Measurements from ENCODE around the gene LMF1.
"Not testable (repeated sequence)": the region's sequence is repeated elsewhere in the genome, so short reads cannot be mapped to it uniquely, and the experiment has no call there.

Gene LMF1

DNA sequence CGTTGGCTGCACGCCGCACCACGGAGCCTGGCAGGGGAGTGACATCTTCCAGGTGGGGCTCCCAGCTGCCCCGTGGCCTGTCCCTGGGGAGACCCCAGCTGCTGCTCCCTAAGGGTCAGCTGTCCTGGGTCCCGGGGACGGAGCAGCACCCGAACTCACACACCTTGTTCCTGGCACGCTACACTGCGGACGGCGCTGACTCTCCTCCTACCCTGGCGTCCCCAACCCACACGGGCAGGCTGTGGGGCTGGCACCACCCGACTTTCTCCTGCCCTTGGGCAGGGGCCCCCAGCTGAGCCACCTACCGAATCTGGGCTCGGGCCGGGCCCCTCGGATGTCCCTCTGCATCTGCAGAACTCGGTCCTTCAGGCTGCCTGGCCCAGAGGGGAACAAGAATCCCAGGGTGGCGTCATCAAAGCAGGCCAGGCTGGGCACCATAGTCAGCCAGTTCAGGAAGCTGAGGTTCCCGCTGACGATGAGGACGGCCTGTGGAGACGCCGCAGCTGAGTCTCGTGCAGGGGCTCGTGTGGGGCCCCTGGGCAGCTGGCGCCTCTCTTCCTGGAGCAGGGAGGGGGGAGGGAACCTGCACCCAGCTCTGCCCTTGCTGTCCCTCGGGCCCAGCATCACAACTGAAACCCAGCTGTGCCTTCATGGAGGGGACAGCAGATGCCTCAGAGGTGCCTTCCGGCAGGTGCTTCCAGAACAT is 99.8 kb downstream of the LMF1 start:
- no peak for FAIRE-seq
- no peak for DNase-seq (ENCODE audit: low spot score)

GRCh38 chr16:869823-870641 is 100.8 kb downstream of the LMF1 start:
- FAIRE-seq: no peak
- DNase-seq (ENCODE audit: low spot score): no peak

DNA sequence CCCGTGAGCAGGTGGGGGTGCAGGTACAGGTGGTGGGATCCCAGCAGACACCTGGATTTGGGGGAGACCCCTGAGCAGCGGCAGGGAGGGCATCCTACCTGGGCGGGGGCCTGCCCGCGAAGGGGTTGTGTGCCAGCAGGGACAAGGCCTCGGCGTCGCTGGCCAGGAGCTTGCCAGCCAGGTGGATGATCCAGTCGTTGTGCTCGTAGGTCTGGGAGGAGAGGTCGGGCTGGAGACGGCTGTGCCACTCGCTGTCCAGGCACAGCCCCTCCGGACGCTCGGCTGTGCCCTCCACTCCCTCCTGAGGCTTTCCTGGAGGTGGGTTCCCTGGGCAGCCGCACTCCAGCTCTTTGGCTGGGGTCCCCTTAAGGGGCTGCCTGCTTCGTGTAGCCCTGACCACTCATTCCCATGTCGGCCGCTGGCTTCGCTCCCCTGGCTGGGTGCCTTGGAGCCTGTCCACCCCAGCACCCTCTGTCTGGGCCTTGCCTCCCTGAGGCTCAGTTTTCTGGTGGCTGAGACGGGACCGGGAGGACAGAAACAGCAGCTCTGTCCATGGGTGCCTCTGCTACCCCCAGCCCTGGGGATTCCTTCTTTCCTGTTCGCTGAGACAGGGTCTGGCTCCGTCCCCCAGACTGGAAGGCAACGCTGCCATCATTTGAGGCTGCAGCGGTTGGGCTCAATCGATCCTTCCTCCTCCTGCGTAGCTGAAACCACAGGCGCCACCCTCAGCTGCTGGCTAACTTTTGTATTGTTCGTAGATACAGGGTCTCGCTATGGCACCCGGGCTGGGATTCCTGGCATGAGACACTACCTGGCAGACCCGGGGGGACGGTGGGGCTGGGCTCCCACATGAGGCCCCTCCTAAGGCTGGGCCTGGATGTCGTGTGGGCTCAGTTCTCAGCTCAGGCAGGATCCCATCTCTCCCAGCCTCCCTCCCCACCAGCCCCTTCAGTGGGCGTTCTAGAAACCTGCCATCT is 101.7 kb downstream of the LMF1 start:
- DNase-seq (ENCODE audit: low spot score) (no peak), FAIRE-seq (no peak)

DNA sequence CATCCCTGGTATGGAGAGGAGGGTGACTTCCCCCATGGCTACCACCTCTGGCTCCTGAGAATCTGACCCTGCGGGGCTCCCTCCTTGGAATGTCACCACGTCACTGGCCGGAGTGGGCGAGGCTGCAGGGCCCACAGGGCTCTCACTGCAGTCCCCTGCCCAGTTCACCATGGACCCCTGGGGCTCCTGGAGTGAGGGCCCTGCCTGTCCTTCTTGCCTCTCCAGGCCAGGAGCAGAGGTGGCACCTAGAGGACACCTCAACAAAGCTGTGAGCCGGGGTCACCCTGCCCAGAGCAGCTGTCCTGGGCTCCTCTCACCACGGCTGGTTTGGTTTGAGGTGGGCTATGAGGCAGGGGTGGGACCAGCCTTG is 102.4 kb downstream of the LMF1 start:
- FAIRE-seq: no peak
- no peak for DNase-seq (ENCODE audit: low spot score)

DNA sequence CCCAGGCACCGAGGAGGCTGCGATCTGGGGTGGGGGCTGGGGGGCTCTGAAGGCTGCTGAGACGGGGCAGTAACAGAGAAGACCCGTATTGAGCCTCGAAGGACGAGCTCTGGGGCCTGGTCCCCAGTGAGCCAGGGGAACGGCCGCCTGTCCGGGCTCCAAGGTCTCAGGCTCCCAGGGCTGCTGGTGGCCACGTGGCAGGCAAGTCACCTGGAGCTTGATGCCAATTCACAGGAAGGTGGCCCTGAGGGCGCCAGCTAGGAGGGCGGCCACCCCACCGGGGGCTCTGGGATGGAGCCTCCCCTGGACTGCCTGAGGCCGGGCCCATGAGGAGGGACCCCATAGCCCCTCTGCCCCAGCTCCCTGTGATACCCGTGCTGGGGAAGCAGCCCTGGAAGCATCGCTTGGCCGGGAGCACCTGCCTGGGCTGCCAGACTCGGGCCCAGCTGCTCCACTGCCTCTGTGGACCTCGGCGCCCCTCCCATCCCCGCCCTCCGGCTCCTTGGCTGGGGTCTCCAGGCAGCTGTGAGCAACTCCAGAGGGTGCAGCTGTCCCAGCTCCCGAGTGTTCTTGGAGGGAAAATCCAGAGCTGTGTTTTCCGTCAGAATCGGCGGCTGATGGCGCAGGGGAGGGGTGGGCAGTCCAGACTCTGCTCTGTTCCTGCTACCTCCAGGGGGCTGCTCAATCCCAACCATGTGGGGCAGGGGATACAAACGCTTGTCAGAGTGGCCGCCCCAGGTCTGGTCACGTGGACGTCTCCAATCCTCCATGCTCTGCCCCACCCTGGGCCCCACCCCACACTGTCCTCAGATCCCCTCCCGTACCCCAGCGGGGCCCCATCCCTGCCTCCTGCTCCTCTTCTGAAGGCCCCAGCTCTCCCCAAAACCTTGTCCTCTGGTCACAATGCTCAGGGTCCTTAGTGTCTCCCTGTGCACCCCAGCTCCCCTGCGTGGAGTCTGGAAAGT is 103.1 kb downstream of the LMF1 start:
- no peak for FAIRE-seq
- no peak for DNase-seq (ENCODE audit: low spot score)

- FAIRE-seq (no peak), DNase-seq (ENCODE audit: low spot score) (no peak)
These were observed 104.4 kb downstream of the LMF1 start for GRCh38 chr16:866252-866896.

- FAIRE-seq: no peak
These were observed 105.8 kb downstream of the LMF1 start for GRCh38 chr16:865026-865425.

GRCh38 chr16:861446-861845 is 109.3 kb downstream of the LMF1 start:
- no peak for DNase-seq (ENCODE audit: low spot score)

More at GRCh38 chr16:865026-865425, 105.8 kb downstream of the LMF1 start:
- no peak for DNase-seq (ENCODE audit: low spot score)

GRCh38 chr16:860891-861290 is 109.9 kb downstream of the LMF1 start:
- DNase-seq (ENCODE audit: low spot score) (no peak), FAIRE-seq (no peak)

More at GRCh38 chr16:861446-861845, 109.3 kb downstream of the LMF1 start:
- no peak for FAIRE-seq

- FAIRE-seq; DNase-seq (ENCODE audit: low spot score): not testable (repeated sequence)
These were observed 111.8 kb downstream of the LMF1 start for GRCh38 chr16:858971-859370.

DNA sequence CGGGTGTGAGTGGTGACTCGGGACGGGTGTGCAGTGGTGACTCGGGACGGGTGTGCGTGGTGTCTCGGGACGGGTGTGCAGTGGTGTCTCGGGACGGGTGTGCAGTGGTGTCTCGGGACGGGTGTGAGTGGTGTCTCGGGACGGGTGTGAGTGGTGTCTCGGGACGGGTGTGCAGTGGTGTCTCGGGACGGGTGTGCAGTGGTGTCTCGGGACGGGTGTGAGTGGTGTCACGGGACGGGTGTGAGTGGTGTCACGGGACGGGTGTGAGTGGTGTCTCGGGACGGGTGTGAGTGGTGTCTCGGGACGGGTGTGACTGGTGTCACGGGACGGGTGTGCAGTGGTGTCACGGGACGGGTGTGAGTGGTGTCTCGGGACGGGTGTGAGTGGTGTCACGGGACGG is 112.3 kb downstream of the LMF1 start:
- DNase-seq (ENCODE audit: low spot score); FAIRE-seq: not testable (repeated sequence)

DNA sequence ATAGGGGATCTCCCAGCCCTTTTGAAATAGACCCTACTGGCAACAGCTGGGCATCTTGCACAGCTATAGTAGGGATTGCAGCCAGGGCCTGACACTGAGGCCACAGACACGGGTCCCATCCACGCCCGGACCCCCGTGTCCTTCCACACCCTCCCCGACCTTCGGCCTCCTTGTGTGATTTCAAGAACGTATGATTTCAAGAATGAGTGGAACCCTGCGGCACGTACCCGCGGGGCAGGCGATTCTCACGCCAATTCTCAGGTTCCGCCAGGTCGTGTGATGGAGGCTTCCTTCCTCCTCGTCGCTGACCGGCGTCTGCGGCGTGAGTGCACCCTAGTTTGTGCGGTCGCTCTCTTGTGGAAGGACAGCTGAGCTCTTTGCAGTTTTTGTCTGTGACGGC is 114.0 kb downstream of the LMF1 start:
- no peak for FAIRE-seq

GRCh38 chr16:856101-856500 is 114.7 kb downstream of the LMF1 start:
- FAIRE-seq (no peak), DNase-seq (ENCODE audit: low spot score) (no peak)

More for the DNA sequence above, 114.0 kb downstream of the LMF1 start:
- no peak for DNase-seq (ENCODE audit: low spot score)

GRCh38 chr16:855471-855870 is 115.3 kb downstream of the LMF1 start:
- DNase-seq (ENCODE audit: low spot score) (no peak), FAIRE-seq (no peak)

DNA sequence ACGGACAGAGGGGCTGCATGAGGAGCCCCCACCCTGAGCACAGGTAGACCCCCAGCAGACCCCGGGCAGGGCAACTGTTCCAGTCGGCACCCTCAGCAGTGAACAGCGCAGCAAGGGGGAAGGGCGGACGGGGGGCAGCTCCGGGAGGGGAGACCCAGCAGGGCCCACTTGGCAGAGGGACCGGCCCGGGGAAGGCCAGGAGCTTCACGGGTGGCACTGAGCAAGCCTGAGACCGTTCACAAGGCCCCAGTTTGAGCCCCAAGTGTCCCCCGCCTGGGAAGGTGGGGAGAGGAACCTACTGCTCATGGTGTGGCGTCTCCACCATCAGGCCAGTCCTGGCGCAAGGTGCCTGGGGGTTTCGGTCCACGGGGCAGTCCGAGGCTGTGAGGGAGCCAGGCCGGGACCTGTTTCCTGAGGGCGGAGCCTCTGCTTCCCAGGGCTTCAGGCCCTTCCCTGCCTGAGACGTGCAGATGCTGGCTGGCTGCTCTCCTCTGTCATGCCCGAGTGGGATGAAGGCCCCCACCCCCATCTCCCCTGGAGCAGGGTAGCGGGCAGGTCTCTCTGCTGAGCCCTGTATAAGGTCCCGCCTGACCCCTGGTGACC is 115.9 kb downstream of the LMF1 start:
- FAIRE-seq: no peak
- no peak for DNase-seq (ENCODE audit: low spot score)

GRCh38 chr16:853981-854807 is 116.6 kb downstream of the LMF1 start:
- no peak for FAIRE-seq
- DNase-seq (ENCODE audit: low spot score): no peak

- FAIRE-seq (no peak), DNase-seq (ENCODE audit: low spot score) (no peak)
These were observed 117.5 kb downstream of the LMF1 start for GRCh38 chr16:853306-853705.

GRCh38 chr16:852451-853185 is 118.2 kb downstream of the LMF1 start:
- FAIRE-seq (no peak), DNase-seq (ENCODE audit: low spot score) (no peak)
